ENCODE data around the gene SCN5A.

- TF ChIP-seq POLR2AphosphoS5 (IDR thresholded peaks at IDR 0.05) (no peak), CTCF (IDR thresholded peaks at IDR 0.05 in 8 of 11, conservative IDR thresholded peaks at IDR 0.05 in 3 of 11) (no peak)
Measured at GRCh38 chr3:38588995-38589937, 60.2 kb downstream of the SCN5A start.
